SK-N-SH treated with all-trans-retinoic acid at 6 μM for 48 hours (cell line): Measurements from ENCODE around the gene ZNF469.

Source experiments
- CREB5 ChIP-seq: fragments of 250-450 bp; sonication (Bioruptor Pico); IDR thresholded peaks from 2 replicates; pipeline ENCODE4 v1.5.1; 2020; ENCODE audit warnings: low read depth, mild to moderate bottlenecking, moderate library complexity
- ISL1 ChIP-seq: fragments of 250-450 bp; sonication (Bioruptor Pico); IDR thresholded peaks from 2 replicates; pipeline ENCODE4 v2.1.2; 2022; ENCODE audit warnings: mild to moderate bottlenecking, moderate library complexity
- RARB ChIP-seq: fragments of 250-450 bp; sonication (Bioruptor Pico); IDR thresholded peaks from 2 replicates; pipeline ENCODE4 v1.8.0; 2021; ENCODE audit warnings: mild to moderate bottlenecking, moderate library complexity
- TCF4 ChIP-seq: fragments of 250-450 bp; sonication (Bioruptor Pico); IDR thresholded peaks from 2 replicates; pipeline ENCODE4 v1.8.0; 2021; ENCODE audit warnings: mild to moderate bottlenecking, moderate library complexity, borderline replicate concordance

GRCh38 chr16:88421301-88421700 lies 38.5 kb downstream of the ZNF469 start:
- TF ChIP-seq CREB5 (CRISPR knock-in tag) = no peak
- no peak for TF ChIP-seq RARB (CRISPR knock-in tag)
- TF ChIP-seq ISL1 (CRISPR knock-in tag) = no peak
- no peak for TF ChIP-seq TCF4 (CRISPR knock-in tag)
